C4-2B (cell line): Measurements from ENCODE around the gene OSBP2.

ENCODE experiments used
- H3K27ac ChIP-seq: fragments of 450-650 bp; 2 replicates; pipeline ENCODE4 v1.5.1; 2017
- ZFX ChIP-seq: fragments of 450-650 bp; IDR thresholded peaks from 2 replicates; pipeline ENCODE4 v1.6.1; 2017
- TF ChIP-seq, protein P1 (sequence below): fragments of 450-650 bp; conservative IDR thresholded peaks from 2 replicates; pipeline ENCODE4 v1.5.1; 2017; ENCODE audit warnings: mild to moderate bottlenecking

The OSBP2 gene

DNA sequence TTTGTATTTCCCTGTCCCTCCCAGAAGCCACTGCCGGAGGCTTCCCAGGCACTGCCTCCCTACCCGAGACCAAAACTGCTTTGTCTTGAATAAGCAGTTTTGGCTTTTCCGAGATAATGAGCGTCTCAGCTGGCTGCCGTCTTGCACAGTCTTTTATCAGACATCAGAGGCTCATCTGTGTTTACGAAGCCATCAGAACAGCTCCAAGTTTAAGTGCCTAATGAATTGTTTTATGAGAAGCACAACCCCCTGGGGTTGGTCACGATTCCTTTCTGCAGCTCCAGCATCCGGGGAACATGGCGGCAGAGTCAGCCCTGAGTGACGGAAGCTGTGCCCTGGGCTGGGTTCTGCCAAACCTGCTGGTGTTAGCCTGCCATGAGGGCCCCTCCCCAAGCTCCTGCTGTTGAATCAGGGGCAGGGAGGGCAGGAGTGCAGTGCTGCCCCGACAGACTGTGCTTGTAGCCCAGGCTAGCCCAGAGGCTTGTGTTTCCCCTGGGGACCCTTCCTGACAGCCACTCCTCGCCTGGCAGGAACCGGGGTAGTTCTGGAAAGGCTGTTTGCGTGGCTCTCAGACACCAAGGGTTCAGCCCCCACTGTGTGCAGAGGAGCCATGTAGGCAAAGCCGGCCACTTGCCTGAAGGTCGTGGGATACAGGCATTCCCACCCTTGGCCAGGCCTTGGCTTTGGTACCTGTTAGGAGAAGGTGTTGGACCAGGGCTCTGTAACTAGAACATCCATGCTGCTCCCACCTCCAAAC is 177.8 kb downstream of the OSBP2 start:
- TF ChIP-seq ZFX, result no peak
- TF ChIP-seq, protein P1, sequence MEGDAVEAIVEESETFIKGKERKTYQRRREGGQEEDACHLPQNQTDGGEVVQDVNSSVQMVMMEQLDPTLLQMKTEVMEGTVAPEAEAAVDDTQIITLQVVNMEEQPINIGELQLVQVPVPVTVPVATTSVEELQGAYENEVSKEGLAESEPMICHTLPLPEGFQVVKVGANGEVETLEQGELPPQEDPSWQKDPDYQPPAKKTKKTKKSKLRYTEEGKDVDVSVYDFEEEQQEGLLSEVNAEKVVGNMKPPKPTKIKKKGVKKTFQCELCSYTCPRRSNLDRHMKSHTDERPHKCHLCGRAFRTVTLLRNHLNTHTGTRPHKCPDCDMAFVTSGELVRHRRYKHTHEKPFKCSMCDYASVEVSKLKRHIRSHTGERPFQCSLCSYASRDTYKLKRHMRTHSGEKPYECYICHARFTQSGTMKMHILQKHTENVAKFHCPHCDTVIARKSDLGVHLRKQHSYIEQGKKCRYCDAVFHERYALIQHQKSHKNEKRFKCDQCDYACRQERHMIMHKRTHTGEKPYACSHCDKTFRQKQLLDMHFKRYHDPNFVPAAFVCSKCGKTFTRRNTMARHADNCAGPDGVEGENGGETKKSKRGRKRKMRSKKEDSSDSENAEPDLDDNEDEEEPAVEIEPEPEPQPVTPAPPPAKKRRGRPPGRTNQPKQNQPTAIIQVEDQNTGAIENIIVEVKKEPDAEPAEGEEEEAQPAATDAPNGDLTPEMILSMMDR, result no peak
- no peak overlapping the region for H3K27ac ChIP-seq

DNA sequence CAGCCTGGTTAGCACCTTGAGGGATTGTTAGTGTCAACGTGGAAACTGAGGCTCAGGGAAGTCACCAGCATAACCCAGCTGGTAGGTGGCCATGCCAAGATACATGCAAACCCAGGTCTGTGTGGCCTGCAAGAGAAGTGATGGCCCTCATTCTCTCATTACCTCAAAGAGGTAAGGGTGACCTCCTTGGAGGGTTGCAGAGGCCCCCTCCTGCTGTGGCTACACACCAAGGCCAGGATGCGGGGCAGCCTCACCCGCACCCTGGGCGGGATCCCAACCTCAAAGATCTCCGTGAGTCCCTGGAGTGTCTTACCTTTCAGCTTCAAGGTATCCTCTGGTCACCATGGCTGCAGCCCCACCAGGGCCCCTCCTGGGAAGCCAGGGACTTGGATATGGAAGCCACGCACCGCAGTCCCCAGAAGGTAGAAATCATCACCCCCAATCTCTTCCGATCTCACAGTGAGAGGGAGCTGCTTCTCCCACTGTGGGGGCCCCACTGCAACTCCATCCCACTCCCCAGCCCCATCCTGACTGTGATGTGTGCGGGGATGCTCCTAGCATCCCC is 178.5 kb downstream of the OSBP2 start:
- H3K27ac ChIP-seq, result no peak overlapping the region
- TF ChIP-seq, protein P1, result no peak
- no peak for TF ChIP-seq ZFX

DNA sequence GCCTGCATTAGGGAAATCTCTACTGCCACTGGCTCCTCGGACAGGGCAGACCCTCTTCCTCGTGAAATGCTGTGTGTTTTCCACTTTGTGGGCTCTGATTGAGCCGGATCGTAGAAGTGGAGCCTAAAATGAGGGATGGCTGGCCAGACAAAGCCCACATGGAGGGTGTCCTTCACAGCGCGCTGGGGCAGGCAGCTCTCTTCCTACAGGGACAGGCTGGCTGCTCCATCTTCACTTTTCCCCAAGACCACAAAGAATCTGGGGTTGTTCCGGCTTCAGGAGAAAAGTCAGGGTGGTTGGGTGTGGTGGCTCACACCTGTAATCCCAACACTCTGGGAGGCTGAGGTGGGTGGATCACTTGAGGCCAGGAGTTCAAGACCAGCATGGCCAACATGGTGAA is 179.0 kb downstream of the OSBP2 start:
- H3K27ac ChIP-seq, result no peak overlapping the region
- TF ChIP-seq, protein P1, result no peak

DNA sequence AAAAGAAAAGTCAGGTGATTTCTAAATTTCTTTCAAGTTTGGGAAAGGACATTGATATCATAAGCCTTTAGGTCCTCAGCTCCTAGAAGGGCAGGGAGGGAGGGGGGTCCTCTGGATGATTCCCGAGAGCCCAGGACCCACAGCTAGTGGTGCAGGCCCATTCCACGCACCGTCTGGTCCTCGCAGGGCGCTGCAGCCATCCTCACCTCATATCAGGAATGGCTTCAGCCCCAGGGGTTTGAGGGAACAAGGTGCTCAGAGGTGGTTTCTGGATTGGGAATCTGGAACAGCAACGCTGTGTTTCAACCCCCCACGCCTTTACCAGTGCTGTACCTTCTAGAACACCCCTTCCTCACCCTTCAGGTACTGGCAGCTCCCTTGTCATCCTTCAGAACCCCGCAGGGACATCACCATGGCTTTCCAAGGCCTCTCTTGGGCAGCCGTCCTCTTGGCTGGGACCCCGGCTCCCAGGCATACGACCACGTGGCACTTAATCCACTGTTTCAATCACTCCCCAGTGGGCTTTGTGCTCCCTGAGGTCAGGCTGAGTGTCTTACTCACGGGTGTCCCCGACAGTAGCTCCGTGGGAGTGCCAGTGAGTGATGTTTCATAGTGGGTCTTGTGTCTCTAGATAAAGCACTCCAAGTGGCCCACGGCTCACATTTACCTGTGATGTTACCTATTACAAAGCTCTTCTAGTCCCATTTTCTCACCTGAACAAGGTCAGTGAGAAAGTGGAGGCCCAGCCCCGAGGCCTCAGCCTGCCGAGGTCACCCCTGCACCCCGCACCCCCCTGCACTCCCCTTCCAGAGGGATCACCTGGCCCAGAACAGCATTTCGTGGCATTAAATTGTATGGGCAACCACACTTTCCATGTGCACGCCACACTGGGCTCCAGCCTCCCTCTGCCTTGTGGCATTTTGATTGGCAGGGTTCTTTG is 180.0 kb downstream of the OSBP2 start:
- no peak overlapping the region for H3K27ac ChIP-seq
- no peak for TF ChIP-seq ZFX
- TF ChIP-seq, protein P1, result no peak

DNA sequence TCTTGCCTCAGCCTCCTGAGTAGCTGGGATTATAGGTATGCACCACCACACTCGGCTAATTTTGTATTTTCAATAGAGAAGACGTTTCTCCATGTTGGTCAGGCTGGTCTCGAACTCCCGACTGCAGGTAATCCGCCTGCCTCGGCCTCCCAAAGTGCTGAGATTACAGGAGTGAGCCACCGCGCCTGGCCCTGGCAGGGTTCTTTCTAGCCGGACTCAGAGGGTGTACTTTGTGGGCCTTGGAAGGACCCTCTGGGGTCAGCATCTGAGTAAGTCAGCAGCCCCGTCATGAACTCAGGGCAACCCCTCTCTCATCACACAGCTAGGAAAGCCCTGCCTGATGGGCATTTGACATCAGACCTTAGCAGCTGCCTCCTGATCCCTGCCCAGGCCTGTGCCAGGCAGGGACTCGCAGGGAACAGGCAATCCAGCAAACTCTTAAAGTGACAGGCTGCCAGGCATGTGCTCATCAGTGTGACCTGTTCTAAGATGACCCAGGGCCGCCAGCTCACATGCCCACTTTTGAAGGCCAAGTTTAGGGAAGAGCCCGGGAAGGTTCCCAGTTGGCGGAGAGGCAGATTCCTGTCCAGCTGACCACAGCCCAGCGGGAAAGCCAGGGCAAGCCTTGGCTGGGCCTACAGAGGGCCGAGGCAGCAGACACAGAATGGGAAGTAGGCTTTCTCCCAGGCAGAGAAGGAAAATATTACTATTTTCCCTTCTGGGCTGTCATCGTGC is 181.0 kb downstream of the OSBP2 start:
- H3K27ac ChIP-seq, result no peak overlapping the region

DNA sequence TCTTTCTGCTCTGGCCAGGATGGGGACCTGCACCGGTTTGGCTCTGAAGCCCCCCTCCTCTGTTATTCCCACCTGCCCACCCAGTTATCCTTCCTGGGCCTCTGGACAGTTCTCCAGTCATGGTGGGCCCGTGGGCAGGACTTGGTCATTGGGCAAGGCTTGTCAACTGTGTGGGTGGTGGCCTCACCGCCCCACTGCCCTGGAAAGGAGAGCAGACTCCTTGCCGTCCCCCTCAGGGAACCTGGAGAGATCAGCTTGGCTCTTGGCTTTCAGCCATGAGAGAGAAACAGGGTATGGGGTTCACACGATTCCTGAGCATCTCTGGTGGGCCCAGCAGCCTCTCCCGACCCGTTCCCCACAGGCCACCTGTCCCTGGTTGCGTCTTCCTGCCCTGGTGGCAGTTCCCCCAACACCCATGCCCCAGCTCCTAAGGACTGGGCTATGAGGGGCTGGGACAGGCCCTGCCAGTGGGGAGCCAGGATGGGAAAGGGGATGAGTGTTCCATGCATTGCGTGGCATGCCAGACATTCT is 181.6 kb downstream of the OSBP2 start:
- no peak overlapping the region for H3K27ac ChIP-seq
- TF ChIP-seq ZFX, result no peak
- TF ChIP-seq, protein P1, result no peak

More for the DNA sequence above, 181.0 kb downstream of the OSBP2 start:
- no peak for TF ChIP-seq ZFX
- TF ChIP-seq, protein P1, result no peak
